HG03064 (cell line): ENCODE data around the gene CRISP1.
"Not testable (repeated sequence)": the region's sequence is repeated elsewhere in the genome, so short reads cannot be mapped to it uniquely, and the experiment has no call there.

ENCODE experiments used
- ATAC-seq: cut with Tn5 transposase; IDR thresholded peaks from one replicate; pipeline ENCODE4 v1.9.1; 2021; ENCODE audit warnings: low read depth; ENCODE audit not compliant: unreplicated experiment

Gene CRISP1

DNA sequence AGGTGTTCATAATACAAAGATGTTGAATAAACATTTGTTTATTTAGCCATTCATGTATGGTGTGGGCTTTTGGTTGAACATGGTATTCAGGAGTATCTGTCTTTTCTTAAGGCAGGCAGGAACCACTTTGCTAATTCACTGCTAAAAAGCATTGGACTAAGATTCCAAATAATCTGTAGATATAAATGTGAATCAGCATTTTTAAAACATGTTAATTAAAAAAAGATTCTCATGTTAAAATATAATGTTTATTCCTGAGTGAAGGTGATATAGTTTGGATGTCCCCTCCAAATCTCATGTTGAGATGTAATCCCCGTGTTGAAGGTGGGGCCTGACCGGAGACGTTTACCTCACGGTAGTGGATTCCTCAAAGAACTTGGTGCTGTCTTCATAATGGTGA lies 19.3 kb downstream of the CRISP1 start:
- no peak for ATAC-seq

DNA sequence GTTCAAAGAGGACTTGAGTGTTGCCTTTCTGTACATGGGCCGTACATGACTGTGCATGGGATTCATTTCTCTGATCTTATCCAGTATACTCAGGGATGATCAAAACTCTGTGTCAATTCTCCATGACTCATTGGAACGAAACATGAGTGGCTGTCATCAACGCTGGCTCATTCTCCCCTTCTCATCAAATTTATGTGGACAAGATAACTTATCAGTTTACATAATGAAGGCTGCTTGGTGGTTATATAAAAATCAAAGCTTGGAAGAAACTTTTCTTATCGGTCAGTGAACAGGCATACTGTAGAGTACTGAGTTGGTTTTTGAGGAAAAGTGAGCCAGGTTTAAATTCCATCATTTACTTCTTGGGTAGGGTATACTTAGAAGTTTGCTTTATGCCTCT lies 24.9 kb downstream of the CRISP1 start:
- ATAC-seq: no peak

DNA sequence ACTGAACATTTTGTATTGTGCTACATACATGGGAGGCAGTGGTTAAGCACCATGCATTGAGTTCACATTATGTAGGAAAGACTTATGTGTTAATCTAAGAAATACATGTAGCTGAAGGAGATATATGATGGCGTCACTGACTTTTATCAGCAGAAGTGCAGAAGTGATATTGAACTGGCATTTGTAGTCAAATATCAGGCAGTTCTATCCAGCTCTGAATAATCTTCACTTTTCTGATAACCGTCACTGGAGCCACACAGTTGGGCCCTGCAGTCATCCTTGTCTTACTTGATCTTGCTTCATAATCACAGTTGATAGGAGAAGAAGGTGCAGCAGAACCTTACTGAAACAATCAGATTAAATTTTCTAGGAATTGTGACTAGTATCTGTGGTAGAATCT lies 26.4 kb downstream of the CRISP1 start:
- ATAC-seq: no peak

GRCh38 chr6:49839162-49839561 lies 27.2 kb downstream of the CRISP1 start:
- no peak for ATAC-seq

DNA sequence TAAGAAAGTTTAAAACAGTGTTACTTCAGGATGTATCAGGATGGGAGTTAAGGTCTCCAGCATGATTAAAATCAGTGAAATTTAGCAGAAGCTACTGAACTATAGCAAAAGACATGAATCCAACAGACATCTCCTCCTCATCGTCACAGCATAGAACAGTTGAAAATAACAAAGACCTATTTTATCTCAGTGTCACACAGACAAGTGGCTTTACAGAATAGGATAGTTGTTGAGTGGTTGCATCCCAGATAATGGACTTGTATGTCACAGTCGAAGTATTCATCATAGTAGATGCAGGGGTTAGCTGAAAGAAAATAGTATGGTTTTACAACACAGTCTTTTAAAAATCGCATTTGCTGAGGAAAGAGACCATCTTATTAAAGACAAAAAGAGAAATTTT lies 31.2 kb downstream of the CRISP1 start:
- no peak for ATAC-seq

GRCh38 chr6:49833386-49833785 lies 32.9 kb downstream of the CRISP1 start:
- no peak for ATAC-seq

DNA sequence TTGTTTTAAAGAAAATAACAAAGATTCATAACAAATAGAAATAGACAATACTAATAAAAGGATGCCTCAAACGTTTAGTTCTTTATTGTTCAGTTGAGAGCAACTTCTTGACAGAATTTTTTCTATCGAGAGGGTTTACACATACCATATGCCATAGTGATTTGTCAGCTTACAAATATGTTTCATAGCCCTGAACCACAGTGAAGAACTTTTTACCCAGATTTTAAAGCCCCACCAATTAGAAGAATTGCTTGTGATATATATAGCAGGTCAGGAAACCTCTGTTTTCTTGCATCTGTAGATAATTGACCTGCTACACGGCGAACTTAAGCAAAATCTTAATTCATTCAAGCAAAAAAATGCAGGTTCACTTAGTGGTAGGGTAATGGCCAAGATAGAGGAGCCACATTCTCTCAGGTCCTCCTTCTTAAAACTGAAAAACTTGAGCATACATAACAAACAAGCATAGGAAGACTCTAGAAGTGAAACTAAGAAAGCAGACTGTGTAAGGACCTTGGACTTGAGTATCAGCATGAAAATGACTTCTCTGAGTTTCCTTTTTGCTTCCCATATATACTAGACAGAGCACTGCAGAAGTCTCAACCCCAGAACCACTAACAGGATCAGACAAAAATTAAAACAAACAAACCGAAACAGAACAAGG lies 39.5 kb downstream of the CRISP1 start:
- peak; percentile 96 for ATAC-seq

DNA sequence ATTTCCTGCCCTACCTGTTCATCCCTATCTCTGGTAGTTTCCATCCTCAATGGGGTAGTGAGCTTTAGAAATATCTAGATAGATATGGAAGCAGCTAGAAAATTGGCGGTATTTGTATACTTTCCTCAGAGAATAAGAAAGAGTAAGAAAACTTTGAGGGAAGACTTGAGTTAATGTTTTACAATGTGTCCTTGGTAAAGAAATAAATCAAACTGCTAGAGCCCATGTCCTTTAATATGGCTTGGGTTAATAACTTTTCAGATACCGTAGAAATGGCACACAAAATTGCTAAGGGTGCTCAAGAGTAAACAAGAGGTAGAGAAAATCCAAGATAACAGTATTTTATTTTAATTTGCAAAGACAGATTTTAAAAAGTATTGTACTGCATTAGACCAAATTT lies 51.2 kb downstream of the CRISP1 start:
- no peak for ATAC-seq

DNA sequence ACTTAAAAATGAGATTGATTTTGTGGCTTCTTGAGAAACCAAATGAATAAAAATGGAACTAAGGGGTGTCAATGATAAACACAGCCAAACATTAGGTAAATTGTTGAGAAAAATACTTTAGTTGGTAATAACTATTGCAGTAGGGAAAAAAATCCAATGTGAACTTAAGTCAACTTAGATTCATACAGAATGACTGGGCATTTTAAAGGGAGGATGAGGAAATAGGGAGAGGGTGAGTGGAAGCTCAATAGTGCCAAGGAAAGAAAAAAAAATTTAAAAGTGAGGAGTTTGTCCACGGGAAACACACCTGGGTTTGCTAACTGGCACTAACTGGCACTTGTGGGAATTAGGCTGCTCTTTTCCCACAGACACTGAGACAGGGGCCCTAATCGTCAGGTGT lies 53.1 kb downstream of the CRISP1 start:
- ATAC-seq: no peak

DNA sequence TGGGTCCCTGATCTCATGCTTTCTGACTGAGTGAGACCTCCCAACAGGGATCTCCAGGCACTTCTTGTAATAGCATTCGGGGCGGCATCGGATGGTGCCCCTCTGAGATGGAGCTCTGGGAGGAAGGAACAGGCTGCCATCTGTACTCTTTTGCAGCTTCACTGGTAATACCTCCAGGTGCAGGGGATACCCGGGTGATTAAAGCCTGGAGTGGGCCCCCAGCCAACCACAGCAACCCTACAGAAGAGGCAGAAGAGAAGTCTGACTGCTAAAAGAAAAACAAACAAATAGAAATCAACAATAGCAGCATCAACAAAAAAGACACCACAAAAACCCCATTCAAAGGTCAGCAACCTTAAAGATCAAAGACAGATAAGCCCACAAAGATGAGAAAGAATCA lies 60.2 kb downstream of the CRISP1 start:
- ATAC-seq: no peak

GRCh38 chr6:49805246-49805645 lies 61.1 kb downstream of the CRISP1 start:
- ATAC-seq: no peak

DNA sequence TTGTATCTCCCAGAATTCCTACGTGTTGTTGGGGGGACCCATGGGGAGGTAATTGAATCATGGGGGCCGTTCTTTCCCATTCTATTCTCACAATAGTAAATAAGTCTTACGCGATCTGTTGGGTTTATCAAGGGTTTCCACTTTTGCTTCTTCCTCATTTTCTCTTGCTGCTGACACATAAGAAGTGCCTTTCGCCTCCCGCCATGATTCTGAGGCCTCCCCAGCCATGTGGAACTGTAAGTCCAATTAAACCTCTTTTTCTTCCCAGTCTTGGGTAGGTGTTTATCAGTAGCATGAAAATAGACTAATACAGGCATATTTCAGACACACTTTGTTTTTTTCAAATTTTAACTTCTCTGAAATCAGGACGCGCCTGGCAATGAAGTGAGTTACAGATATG lies 64.8 kb downstream of the CRISP1 start:
- ATAC-seq: no peak

GRCh38 chr6:49799090-49799489 lies 67.2 kb downstream of the CRISP1 start:
- no peak for ATAC-seq

GRCh38 chr6:49796842-49797455 lies 69.4 kb downstream of the CRISP1 start:
- not testable (repeated sequence) for ATAC-seq

DNA sequence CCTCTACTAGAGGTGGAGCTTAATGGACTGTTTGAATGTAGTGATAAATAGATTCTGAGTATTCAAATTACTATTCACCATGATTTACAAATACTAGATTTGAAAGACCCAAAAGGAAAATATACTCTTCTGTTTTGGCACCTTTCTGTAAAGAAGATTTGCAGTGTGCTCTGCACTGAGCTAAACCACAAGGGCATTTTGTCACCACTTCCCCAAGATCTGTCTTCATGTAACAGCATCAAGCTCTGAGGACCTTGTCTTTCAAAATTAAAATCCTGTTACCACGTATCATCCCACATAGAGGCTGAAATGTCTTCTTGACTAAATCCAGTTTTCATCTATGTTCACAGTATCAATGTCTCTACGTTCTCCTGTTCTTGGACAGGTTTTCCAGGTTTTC lies 76.0 kb downstream of the CRISP1 start:
- no peak for ATAC-seq

GRCh38 chr6:49787176-49787575 lies 79.2 kb downstream of the CRISP1 start, which contains the start of gene PGK2:
PGK2 (minus strand) TSS chr6:49787285; CDS start chr6:49787187, 98 bp downstream.
- ATAC-seq: no peak

- ATAC-seq: no peak
Observed at GRCh38 chr6:49784272-49784671, 82.1 kb downstream of the CRISP1 start.
